8988T (cell line): ENCODE data around the gene ING4.

Source experiments
- DNase-seq: peaks from one replicate; pipeline ENCODE4 v3.0.0; 2011

Gene ING4

DNA sequence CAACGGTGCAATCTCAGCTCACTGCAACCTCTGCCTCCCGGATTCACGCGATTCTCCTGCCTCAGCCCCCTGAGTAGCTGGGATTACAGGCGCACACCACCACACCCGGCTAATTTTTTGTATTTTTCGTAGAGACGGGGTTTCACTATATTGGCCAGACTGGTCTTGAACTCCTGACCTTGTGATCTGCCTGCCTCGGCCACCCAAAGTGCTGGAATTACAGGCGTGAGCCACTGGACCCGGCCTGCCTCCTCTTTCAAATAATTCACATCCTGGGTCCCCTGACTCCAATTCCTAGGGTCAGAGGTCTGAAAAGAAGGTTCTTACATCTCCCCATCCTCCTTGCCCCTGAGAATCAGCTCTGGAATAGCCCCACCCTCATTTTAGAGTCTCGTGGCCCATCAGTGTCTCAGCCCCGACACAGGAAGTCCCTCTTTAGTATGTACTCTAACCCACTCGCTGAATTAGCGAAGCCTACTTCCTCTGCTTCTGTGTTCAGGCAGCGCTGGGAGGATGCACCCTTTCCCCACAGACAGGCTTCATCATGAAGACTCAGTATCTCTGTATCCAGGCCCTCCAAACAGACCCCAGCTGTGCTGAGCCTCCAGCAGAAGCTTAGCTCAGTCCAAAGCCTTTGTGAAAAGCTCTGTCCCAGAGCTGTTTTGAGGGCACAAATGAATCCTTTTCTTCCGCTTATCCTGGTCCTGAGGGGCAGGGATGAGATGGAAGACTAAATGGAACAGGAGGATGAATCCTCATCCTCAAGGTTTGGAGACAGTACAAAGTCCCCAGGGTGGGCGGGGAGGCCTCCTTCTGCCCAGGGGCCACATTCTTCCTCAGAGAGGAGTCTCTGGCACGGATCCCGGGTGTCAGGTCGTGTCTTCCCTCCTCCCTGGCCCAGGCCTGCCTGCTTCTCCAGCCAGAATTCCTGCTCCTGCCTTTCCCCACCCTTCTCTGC, 30.6 kb downstream of the ING4 start:
- no peak for DNase-seq

GRCh38 chr12:6631549-6631961, 31.4 kb downstream of the ING4 start:
- DNase-seq = no peak

DNA sequence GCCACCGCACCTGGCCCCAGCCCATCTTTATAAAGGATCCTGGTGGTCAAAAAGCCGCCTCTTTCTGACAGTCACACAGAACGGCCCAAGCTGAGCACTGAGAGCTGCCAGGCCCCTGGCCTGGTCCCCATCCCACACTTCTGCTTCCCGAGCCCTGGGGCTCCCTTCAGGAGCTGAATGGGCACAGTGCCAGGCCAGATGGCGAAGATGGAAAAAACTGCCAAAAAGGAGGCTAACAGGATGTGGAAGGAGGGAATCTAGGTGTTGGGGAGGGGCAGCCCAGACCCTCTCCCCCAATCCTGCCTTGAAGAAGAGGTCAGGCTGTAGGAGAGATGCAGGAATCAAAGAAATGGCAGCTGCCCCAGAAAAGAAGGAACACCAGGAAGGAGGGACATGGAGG, 32.2 kb downstream of the ING4 start:
- DNase-seq = no peak

GRCh38 chr12:6627616-6628015, 35.3 kb downstream of the ING4 start:
- DNase-seq = no peak

DNA sequence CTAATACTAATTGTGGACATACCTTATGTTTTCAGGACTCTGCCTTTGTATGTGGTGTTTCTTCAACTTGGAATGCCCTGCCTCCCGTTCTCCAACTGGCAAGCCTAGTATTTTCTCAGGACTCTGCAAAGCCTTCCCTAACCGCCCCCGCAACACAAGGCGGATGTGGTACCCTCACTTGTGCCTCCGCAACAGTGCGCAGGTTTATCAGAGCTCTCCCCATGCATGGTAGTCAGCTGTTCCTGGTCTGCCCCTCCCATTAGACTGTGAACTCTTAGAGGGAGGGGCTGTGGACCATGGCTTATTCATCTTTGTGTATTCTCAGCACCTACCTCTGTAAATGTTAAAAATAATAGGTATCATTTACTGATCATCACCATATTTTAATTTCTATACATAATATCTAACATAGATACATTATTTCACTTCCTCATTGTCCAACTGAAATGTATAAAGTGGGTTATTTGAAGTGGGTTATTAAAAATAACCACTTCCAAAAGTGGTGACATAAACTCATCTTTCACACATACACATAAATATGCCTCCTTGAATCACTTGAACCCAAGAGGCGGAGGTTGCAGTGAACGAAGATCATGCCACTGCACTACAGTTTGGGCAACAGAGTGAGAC, 36.1 kb downstream of the ING4 start:
- DNase-seq = no peak

DNA sequence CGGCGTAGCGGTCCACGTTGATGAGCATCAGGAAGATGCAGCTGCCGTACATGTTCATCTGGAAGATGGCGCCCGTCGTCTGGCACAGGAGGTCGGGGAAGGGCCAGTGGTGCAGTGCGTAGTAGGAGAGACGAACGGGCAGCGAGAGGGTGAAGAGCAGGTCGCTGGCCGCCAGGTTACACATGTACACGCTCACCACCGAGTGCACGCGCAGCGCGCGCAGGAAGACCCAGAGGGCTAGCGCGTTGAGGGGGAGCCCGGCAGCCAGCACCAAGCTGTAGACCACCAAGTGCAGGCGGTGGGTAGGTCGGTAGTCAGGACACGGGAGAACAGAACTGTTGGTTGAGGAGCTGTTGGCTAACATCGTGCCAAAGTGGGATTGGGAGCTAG, 42.0 kb downstream of the ING4 start:
- DNase-seq = no peak

- DNase-seq = no peak
Observed at GRCh38 chr12:6620137-6620884, 42.6 kb downstream of the ING4 start.

GRCh38 chr12:6618483-6619225, 44.3 kb downstream of the ING4 start:
- no peak for DNase-seq

DNA sequence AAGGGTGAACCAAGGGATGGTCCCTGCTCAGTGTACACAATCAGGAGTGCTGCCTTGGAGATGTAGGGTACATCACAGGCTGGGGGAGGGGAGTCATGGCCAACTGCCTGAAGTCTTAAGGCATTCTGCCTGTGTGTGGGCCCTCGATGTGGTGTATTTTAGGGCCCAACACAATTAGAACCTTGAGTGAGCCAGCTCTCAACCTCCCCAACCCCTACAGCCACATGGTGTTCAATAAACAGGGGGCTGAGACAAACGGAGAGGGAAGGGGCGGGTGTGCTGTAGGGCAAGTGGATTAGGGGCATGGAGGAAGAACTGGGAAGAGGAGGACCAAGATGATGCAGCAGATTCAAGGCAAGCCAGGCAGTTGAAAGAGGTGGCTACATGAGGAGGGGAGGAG, 47.1 kb downstream of the ING4 start:
- no peak for DNase-seq

- no peak for DNase-seq
Observed at GRCh38 chr12:6614513-6615172, 48.3 kb downstream of the ING4 start.

DNA sequence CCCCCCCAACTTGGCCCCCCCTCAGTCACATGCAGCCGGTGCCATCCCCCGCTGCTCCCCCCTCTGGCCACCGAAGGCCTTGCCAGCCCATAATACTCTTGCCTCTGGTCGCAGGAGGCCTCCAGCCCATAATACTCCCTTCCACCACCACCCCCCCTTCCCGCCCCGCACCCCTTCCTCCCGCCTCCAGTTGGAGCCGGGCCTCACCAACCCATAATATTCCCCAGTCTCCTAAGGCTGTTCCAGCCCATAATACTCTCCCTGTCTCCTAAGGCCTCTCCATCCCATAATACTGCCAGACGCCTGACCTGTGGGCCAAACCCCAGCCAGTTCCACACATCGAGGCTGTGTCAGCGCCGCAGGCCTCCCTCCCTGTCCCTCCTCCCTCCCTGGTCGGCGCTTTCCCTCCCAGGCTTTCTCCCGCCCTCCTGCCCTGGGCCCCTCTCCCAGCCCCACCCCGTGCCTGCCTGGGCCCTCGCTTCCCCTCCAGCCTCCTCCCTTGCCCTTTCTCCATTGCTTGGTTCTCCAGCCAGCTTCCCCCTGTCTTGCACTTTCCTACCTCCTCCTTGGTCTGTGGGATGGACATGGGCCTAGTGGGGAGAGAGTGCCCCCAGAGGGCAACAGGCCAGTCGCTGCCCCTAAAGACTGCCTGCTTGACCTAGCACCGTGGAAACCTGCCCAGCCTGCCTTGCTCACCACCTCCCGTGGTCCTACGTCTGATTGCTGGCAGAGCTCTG, 49.0 kb downstream of the ING4 start:
- DNase-seq = peak; percentile 49

DNA sequence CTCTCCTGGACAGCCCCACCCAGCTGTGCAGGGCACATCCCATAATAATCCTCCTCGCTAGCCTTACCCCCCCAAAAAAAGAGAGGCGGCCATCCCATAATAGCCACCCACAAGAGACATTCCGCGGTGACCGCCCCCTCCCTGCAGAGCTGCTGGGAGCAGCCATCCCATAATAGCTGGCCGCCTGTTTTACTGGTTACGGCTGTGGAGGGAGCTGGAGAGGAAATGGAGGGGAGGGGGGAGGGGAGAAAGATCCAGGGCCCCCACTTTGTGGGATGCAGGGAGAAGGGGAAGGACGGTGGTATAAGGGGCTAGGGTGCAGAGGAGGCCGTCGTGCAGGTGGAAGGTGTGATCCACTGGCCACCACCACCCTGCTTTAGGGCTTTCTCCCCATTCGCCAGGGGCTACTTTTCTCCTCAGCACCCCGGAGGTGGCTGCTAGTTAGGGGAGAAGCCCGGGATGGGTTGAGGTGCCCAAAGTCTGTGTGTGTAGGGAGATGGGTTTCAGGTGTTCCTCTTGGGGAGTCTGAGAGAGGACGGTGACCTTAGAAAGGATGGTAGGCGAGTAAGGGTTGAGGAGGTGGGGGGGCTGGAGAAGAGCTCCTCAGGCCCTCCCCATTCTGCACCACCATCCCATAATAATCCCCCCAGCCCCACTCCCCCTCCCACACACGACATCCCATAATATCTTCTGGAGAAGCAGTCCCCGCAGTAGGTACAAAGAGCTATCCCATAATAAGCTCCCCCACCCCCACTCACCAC, 49.7 kb downstream of the ING4 start:
- no peak for DNase-seq

DNA sequence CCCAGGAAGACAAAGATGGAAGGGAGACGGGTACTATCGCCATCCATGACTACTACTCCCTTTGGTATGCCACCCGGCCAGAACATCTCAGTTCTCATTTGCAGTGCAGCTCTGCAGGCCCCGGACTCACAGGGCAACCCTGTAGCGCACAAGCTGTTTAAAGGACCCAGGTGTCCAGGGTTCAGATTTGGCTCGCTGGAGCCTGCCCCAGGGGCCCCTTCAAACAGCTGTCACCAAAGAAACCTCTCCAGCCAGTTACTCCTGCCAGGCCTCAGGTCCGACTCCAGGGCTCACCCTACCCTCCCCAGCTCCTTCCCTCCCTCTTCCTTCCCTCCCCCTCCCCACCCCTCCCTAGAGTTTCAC, 50.3 kb downstream of the ING4 start:
- DNase-seq = no peak

- DNase-seq = no peak
Observed at GRCh38 chr12:6612247-6612646, 50.7 kb downstream of the ING4 start.

DNA sequence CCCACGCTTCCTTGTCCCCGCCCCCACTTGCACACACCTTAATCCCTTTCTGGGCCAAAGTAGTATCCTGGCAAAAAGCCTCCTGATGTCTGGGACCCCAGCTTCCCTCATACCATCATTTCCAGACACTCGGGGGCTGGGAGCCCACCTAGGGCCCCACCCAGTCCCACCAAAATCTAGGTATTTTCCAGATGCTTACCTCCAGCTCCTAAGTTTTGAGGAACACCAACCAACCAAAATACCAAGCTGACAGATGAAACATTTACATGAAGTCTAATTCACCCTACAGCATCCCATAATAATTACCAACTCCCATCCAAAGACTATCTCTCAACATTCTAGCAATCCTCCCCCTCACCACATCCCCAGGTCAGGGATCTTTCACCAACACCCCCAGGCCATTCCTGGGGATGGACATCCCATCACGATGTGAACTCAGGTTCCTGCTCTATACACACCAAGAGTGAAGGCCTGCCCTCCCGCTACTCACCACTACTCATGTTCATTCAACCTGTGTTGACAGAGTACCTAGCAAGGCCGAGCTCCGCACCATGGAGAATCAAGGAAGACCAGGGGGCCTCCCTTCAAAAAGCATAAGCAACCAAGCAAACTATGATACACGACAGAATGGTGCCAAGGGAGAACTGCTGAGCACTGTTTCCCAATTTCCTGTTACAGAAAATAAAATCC, 54.2 kb downstream of the ING4 start:
- DNase-seq = no peak

DNA sequence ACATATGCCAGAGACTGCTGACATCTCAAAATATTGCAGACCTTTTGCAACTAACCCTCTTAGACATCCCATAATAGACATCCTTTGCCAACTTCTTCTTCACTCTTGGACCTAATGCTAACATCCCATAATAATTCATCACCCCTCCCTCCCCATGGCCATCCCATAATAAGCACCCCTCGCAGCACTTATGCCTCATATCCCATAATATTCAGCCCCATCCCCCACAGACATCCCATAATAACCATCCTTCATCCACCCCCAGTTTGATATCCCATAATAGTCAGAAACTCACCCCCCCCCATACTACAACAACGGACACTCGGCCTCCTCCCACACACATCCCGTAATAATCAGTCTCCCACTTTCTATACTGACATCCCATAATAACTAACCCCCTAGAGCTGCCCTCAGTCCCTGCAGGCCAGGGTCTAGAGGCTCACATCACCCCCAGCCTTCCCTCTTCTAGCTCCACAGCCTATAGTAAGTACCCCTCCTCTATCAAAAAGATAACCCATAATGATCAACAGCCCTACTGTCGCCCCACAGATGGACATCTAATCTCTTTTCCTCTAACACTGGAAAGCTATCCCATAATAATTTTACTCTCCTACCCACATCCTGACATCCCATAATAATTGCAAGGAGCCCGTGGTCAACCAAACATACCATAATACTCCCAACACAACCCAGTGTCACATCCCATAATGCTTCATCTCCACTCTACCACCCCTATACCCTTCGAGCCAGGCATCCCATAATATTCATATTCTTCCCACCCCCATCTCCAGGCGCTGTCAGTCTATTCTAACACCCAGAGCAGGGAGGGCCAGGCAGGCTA, 54.9 kb downstream of the ING4 start:
- DNase-seq = peak; percentile 43

DNA sequence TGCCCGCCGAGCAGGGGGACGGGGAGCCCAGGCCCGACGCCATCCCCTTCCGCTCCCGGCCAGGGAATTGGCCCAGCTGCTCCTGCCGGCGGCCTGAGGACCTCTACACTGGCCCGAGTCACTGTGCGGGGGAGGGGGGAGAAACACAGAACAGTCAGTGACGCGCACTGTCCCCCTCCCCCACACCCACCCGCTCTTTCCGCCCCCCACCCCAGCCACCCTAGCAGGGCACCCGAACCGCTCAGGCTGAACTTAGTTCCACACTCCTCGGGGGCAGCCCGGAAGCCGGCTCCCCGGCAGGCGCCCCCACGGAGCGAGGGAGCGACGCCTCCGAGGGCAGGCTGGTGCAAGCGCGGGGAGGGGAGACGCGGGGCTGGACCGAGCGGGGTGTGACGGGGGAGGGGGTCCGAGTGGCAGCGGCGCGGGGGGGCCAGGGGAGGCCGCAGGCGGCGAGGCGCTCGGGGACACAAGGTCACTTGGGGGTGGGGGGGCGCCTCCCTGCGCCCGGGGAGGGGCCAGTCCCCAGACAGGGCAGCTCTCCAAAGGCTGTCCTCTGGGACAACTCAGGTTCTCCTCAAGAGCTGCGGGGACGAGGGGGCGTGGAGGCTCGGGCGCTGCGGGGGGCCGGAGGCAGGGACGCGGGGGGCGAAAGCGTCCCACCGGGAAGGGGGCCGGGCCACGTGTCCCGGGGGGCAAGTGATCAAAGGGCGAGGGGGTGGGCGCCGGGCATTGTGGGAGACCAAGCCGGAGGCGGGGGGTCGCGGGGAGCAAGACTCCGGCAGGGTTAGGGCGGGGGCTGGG, 56.4 kb downstream of the ING4 start:
- DNase-seq = peak; percentile 53
